MM.1S (cell line): ENCODE measurements around the gene KLK13.

ENCODE experiments used
- CTCF ChIP-seq: fragments of 300-600 bp; sonication (generic); IDR thresholded peaks from 2 replicates; pipeline ENCODE4 v1.5.1; 2016; ENCODE audit warnings: antibody characterized with exemption, low read length, mixed read lengths
- EZH2phosphoT487 ChIP-seq: fragments of 300-600 bp; sonication (generic); IDR thresholded peaks from 2 replicates; pipeline ENCODE4 v1.6.1; 2018; ENCODE audit warnings: antibody characterized with exemption, low read length

- TF ChIP-seq CTCF (no peak), EZH2phosphoT487 (no peak)
These were observed 33.0 kb downstream of the KLK13 start for GRCh38 chr19:51031880-51032225.
